DMS53 treated with DMSO at 0.1 percent for 48 hours (cell line): Measurements from ENCODE around the gene LTBP2.

Experiments used
- DNase-seq: peaks from one replicate; lab custom pipeline; 2025; ENCODE audit not compliant: unreplicated experiment; lab: John Stamatoyannopoulos, UW

The LTBP2 gene

DNA sequence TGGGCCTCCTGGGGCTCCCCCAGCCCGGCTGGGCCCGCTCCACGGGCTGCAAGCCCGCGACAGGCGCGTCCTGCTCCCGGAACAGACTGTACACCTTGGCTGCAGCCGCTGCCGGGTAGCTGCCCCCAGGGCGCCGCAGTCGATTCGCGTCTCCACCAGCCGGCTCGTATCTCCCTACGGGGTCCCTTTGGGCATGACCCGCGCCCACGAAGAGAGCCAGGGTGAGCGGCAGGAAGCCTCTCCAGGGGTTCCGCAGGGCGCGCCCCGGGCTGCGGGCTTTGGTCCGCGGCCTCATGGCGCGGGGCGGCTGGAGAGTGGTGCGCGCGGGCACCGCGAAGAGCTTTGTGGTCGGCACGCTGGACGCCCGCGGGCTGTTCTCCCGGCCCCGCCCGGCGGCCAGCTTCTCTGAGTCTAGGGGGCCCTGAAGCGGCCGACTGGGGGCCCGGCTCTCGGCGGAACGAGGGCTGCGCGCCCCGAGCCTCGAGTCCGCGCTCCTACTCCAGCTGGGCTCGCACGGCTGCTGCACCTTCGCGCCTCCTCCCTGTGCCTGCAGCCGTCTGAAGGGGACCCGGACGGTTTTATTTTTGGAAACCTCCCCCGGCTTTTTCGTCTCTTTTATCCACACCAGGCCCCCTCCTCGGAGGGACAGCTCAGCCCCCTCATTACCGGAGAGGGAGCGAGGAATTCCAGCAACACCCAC lies at the start of gene LTBP2:
Gene LTBP2, minus strand, starts transcription at position 588 of the 700 bp plus-strand sequence. Its CDS starts 293 bp downstream, at position 295.
- DNase-seq = no peak

DNA sequence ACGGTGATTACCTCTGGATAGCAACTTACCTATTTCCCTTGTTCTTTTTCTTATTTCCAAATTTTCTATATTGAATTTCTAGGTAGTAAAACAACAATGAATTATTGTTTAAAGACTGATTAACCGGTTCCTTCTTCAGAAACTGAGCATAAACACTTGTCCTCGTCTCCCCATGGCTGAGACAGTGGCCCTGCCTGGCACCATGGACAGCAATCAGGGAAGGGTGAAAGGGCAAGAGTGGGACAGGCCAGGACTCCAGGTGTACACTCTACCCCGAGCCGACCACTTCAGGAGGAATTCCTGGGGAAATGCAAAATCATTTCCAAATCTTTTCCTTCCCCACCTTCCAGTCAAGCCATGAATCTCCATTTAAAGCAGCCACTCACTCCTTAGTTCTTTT lies 48.8 kb upstream of the LTBP2 start:
- no peak for DNase-seq

DNA sequence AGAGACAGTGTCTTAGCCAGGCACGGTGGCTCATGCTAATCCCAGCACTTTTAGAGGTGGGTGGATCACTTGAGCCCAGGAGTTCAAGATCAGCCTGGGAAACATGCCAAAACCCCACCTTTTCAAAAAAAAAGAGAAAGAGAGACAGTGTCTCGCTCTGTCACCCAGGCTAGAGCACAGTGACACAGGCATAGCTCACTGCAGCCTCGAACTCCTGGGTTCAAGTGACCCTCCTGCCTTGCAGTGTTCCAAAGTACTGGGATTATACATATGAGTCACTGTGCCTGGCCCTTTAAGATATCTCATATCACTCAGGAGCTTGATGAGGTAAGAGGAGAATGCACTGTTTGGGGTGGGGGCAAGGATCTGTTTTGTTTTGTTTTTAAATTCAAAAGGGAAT lies 48.1 kb upstream of the LTBP2 start:
- DNase-seq = no peak

DNA sequence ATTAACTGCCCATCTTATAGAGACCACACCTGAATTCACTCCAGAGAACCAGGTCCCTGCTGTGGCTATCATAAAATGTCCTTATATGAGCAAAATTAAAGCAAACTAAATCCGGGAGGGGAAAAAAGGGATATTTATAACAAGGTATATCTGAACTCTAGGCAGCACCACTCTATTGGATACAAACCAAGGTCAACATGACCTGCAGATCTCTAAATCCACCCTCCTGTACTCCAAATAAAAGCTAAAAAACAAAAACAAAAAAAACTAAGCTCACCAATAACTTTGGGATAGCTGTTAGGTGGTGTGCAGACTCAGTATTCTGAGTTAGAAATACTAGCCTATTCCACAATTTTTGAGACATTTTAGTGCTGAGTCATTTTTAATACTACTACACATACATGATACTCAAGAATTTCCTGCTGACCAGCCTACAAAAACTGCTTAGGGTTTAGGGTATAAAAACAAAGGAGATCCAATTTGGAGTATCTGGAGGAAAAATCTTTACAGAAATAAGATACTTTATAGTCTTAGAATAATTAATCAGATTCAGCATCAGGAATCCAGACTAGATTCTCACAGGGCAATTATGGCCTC lies 46.6 kb upstream of the LTBP2 start:
- DNase-seq = no peak

DNA sequence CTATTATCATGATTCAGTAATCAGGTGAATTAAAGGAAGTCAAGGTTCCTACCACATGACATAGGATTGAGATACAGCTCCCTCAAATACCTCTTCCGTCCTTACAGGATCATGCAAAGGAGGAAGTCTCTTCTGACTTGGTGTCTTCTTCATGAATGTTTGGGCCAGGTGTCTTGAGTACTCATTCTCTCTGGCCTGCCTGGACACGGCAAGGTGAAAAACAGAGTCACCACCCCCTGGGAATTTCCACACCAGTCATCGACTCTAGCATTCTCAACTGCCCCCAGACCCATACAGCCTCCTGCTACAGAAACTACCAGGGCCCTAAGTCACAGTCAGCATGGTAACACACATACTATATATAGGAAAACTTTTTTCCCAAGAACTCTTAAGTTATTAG lies 44.9 kb upstream of the LTBP2 start:
- DNase-seq = no peak

DNA sequence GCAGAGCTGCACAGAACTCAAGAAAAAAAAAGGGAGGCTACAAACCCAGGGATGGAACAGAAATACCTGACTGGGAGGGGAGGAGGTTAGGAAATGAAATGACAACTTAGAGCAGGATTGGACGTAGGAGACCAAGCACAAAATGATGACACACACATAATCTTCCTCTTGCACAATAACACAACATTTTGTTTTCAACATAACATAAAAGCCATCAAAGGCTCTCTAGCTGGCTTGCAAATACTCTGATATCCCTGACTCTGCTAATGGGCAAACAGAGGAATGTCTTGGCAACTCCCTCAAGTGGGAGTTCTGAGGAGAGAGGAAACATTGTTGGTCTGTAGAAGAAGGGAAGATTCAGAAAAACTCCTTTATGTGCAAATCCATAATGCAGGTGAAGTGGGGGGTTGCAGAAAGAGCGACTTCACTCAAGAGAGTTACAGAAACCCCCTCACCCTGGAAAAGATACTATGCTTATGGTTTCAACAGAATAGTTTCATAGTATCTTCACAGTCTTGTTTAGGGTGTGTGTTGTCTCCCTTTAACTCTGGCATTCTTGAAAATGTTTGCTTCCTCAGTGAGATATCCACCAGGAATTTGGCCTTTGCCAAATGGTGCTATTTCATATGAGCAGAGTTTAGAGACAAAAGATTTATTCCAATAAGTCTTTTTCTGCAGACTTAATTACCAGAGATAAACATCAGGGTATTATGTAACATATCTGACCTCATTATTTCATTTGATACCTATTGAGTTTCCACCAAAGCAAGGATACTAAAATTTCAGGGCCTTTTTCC lies 43.8 kb upstream of the LTBP2 start:
- DNase-seq = no peak

DNA sequence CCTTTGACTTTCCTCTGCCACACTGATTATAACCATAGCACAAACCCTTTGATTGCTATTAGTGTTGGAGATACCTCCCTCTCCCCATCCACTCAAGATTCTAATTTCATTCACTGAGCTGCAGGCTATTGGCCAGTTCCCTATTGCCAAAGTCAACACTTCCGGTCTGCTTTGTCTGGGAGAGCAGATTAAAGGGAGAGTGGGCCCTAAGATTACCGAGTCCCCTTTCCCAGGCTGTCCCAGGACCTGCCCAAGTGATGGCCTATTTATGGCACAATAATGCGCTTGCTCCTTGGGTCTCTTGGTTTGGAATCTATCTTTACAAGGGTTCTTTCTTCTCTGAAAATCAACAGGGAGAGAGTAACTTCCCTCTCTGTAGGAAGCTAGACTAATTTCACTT lies 42.9 kb upstream of the LTBP2 start:
- DNase-seq = no peak

DNA sequence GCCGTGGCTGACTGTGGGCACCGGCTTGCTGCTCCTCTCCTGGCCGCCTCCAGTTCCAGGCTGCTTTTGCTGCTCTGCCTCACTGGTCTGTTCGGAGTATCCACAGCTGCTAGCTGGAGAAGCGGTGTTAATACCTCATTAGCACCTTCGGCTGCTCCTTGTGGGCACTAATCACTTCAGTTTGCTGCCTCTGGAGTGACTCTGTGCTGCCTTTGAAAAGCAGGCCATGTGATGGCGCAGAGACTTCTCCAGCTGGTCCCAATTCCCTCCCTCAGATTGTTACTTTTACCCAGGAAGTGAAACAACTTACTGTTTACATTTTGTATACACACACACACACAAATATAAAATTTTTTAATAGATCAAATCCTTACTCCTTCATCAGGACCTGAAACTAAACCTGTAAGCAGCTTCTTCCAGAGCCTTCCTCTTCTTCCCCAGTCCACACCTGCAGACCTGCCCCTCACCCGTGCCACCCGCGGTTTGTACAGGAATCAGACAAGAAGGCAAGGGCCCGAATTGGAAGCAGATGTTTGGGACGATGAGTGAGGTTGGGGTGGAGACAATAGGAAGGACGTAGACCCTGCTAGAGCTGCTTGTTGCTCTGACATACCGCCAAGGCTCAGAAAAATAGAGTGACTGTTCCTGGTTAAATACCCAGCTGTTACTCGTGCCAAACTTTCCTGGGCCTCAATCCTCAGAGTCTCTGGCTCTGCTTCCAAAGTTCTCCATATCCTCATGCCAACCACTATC lies 41.5 kb upstream of the LTBP2 start:
- DNase-seq = no peak

DNA sequence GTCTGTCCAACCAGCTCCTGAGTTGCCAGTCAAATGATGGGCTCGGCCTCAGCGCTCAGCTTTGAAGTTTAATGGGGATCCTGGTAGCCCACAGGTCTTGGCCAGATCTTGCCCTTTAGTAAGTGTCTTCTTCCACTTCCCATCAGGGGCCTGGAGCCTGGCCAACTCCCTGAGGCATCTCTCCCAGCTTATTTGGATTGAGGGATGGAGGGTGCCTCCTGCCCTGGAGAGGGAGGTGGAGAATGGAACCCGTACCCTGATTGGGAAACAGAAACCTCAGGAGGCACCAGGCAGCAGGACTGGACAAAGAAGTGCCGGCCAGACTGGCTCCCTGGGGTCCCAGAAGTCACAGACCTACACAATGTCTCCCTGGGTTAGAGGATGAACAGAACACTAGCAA lies 40.5 kb upstream of the LTBP2 start:
- DNase-seq = no peak

DNA sequence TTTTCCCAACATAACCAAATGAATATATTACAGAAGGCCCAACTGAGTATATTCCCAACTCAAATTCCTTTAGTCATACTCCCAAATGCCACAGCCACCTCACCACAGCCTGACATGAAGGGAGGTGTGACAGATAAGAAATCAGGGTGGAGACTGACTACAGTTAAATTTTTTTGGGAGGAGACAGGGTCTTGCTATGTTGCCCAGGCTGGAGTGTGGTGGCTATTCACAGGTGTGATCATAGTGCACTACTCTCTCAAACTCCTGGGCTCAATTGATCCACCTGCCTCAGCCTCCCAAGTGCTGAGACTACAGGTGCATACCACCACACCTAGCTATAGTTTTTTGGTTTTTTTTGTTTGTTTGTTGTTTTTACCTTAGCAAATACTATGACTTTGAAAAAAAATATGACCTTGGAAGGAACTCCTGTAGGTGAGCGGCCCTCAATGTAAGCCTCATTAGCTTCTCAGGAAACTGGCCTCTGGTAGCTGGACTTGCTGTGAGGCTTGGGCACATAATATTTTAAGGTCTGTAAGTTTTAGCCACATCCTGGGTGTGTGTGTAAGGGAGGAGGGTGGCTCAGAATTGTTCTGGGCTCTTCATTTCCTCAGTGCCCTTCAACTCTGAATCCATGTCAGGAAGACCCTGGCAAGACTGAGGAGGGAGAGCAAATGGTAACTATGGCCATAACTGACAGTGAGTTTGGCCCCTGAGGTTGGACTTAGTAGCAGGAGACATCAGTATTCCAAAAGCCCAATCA lies 39.1 kb upstream of the LTBP2 start:
- no peak for DNase-seq

DNA sequence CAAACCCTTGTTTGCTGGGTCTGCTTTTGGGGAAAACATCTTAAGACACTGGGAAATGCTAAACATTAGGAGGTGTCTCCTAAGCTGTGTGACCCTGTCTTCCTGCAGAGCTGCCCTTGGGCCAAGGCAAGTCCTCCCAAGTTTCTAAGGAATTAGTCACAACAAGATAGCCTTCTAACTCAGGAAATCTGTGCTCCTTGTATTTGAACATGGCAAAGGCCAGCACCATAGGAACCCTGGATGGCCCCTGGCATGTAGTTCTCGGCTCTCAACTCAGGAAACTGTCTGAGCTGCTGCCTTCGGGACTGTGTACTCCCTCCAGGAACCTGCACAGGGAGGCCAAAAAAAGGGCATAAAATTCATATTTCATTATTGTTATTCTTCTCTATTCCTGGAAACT lies 37.6 kb upstream of the LTBP2 start:
- no peak for DNase-seq

DNA sequence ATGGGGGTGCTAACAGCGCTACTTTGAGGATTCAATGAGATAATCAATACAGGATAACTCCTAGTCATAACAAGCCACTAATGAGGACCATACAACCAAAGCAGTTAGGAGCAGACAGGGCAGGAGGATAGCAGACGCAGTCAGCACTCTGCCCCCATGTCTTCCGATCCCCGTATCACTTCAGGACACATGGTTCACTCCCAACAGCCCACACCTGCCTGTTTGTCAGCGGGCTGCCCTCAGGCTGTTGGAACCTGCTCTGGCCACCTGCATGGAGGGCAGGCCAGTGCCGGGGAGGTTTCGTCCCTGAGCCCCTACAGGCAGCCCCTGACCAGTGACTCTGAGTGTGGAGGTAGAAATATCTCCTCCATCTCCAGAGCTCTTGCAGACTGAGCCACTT lies 37.1 kb upstream of the LTBP2 start:
- no peak for DNase-seq

DNA sequence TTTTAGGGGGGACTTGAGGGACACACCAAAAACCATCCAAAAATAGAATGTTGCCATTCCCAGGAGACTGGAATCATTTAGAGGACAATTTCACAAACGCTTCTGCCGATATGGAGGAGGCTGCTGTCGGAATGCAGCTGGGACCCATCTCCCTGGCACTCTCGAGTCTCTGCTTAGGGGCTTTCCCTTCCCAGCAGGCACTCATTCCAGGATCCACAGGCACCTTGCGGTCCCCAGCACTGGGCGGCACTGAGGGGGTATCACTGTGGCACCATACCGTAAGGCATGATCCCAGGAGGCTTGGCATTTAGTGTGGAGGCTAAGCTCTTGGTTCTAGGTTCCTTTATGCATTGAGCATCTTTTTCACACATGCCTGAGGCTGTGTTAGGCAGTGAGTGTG lies 36.6 kb upstream of the LTBP2 start:
- no peak for DNase-seq

DNA sequence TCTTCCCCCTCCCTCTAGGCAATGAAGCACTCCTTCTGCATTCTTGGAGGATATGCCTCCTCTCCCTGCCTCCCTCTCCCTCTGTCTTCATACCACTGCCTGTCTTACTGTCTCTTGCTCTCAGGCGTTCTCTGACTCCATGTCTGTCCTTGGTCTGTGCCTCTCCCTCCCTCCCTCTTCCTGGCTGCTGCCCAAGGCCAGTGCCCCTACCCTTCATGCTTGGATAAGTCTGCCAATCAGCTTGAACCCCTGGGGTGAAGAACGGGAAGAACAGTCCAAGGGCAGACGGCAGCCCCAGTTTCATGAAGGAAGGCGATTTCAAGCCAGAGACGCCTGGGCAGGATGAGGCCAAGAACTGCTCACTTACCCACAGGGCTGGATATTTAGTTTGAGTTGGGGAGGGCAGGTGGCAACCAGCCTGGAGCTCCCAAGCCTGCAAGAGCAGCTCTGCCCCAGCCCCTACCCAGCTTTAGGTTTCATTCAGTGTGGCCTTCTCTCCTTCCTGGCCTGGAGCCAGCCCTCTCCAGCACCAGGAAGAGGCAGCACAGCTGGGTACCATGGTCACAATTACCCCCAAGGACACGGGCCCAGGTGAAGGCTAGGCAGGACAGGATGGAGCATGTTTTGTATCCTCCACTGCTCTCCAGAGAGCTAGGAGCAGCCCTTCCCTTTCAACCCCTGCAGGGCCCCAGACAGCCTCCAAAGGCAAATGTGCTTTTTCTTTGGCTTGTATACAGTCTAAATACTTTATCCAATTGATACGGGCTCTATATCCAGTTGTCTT lies 35.8 kb upstream of the LTBP2 start:
- peak; percentile 5 for DNase-seq

DNA sequence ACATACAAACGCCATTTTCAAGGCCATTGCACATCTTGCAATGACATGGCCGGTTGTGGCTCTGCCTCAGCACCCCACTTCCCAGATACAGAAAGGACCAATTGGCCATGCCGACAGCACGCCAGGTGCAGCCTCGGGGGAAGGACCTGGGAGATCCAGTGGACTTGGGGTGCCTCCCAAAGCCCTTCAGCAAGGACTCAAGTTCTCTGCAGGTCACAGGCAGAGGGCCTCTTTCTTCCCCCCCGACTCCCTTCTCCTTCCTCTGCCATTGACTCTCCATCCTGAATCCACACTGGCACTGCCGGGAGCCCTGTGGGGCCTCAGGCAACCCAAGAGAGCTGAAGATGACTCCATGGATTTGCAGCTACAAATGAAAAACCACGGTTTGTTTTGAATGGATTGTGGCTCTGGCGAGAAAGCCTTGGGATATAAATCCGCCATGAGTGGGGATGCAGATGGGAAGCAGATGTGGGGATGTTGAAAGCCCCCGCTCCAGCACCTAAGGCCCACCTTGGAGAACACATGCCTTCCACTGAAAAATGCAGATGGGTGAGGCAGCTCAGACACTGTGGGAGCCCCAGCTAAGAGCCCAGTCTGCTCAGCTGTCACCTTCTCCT lies 35.1 kb upstream of the LTBP2 start:
- no peak for DNase-seq

DNA sequence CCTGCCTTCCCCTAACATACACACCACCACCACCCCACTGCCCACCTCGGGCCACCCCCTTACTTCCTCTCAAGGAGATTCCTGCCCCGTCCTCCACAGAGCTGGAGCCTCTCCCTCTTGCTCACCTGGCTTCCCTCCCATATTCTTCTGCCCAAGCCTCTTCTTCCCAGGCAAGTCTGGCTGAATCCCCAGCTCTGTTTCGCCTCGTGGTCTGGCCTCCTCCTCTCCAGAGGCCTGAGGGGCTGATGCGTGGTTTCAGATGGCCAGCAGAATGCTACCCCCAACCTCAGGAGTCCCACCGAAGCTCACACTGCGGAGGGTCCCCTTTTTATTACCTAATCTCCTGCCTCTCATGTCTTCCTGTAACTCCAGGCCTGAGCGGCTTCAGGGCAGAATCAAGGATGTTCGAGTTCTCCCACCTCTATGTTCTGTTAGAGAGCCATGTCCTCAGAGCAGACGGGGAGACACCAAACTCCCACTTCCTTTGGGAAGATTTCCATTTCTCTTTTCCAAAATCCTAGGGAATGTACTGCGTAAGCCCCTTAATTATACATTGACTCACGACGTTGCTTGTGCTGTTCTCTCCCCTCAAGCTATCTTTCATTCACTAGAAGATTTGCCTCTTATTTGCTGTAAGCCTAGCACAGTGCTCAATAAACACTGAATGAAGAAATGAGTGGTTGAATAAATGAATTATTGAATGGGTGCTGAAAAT lies 33.9 kb upstream of the LTBP2 start:
- no peak for DNase-seq

DNA sequence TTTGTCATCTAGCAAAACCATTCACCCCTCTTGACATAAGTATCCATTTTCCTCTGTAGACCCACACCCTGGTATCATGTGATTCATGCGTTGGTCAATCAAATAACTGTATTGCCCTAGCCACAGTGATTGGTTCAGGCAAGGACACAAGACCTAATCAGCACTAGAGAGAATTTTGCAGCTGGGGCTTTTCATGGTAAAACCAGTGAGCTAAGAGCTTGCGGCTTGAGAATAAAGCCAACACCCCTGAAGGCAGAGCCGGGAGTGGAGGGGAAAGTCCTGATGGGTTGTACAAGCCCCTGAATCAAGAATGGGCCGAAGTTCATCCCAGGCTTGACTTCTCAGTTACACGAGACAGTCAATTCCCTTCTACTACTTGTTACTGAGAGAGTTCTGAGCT lies 33.2 kb upstream of the LTBP2 start:
- no peak for DNase-seq

DNA sequence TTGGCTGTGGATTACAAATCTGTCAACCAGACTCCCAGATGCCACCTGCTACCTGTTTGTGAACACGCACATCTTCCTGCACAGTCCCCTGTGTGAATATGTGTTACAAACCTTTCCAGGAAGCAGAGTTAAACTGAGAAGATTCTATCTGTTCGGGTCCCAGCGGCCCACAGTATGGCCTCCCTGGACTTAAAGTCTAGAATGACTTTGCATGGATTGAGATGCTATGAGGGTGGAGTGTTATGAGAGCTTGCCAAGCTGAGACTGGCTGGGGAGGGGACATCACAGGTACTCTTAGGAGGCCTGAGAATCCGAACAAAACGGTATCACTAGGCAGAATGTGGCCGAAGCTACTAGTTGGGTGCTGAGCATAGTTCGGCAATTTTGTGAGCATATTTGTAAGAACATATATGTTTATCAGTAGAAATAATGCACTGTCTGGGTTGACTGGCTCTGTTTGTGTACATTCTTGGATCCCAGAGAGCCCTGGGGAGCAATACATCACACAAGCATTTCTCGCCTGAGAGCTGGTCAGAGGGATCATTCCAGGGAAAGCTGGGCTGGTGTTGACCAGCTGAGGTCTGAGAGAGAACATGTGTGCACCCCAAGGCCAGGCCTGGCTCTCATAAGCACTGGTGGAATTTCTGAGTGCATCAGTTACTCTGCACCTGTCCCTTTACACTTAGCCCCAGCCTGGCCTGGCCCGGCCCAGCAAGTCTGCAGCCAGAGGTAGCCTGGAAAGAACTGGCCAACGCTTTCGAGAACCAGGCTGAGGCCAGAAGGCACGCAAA lies 29.8 kb upstream of the LTBP2 start:
- DNase-seq = no peak
